Ovary (tissue), 9 donors: ENCODE data around the gene PPARD. TPM values are rescaled to one million over a fixed set of nuclear protein-coding genes. Genes with fewer than 3 reads are reported as not detected.

Source experiments
- DNase-seq, 5 donors: peaks; one replicate each; pipeline ENCODE4 v3.0.0-alpha.2; 2019 to 2020
- H3K27ac ChIP-seq, 2 donors: fragments of 200-600 bp; one replicate each; pipeline versions ENCODE4 v1.5.1 to v1.8.0; 2019 to 2022
- H3K27me3 ChIP-seq: fragments of 200-600 bp; one replicate; pipeline ENCODE4 v1.8.0; 2022
- H3K36me3 ChIP-seq: fragments of 200-600 bp; sonication (generic); one replicate; pipeline ENCODE4 v1.5.1; 2019
- H3K4me1 ChIP-seq: one replicate; pipeline ENCODE4 v1.8.1; 2013; ENCODE audit warnings: mild to moderate bottlenecking, moderate library complexity; ENCODE audit not compliant: insufficient read depth
- H3K4me3 ChIP-seq: fragments of 200-600 bp; sonication (generic); one replicate; pipeline ENCODE4 v1.5.1; 2017
- H3K9me3 ChIP-seq, 2 donors: fragments of 200-600 bp in 1 of 2; sonication (generic) in 1 of 2; one replicate each; pipeline versions ENCODE4 v1.5.1 to v1.8.1; 2013 to 2019; ENCODE audit warnings: mild to moderate bottlenecking in 1 of 2, moderate library complexity in 1 of 2
- EP300 ChIP-seq: sonication (generic); formaldehyde crosslinking; IDR thresholded peaks from one replicate; pipeline ENCODE4 v1.6.1; 2017; ENCODE audit warnings: antibody characterized with exemption
- POLR2A ChIP-seq: fragments of 450-650 bp; IDR thresholded peaks from one replicate; pipeline ENCODE4 v1.6.1; 2017; ENCODE audit warnings: antibody characterized with exemption, mild to moderate bottlenecking, moderate library complexity
- WGBS, 3 donors: extraction: QIAGEN DNeasy Blood & Tissue Kit in 1 of 3; methylation state at CpG; one replicate each; pipeline versions ENCODE4 v1.1.5 to v1.1.7; 2013 to 2017; 5-methylcytosine and 5-hydroxymethylcytosine counted together
- intact Hi-C, 4 donors: fragments of 100-400 bp; cut with DNase I; formaldehyde crosslinking; loops; one replicate each; pipeline versions ENCODE4 v1.11.0 to v1.15.1; 2022 to 2023
- polyA plus RNA-seq, 2 donors: library from polyadenylated mRNA; stranded (reverse); fragments of 200-250 nt in 1 of 2; fragments of 350-450 nt in 1 of 2; fragmentation: Illumina TruSeq in 1 of 2; extraction: RNeasy Lipid Tissue Mini Kit (QIAGEN cat#74804) in 1 of 2; gene quantifications; one replicate each; pipeline ENCODE4 v1.2.3, GENCODE V29; 2013 to 2014
- total RNA-seq, 7 donors: library from RNA; depleted of rRNA in 2 of 7; stranded (reverse); fragments of >200 nt in 2 of 7; fragmentation: NEBNext Ultra II Directional in 3 of 7; extraction: Animal tissue kit (Norgen Biotek cat#: 25700) in 3 of 7; gene quantifications; one replicate each; pipeline versions ENCODE4 v1.1.0 to v1.2.4, GENCODE V29; 2016 to 2023
- TF ChIP-seq, protein P1 (sequence below), 3 donors: fragments of 450-650 bp in 2 of 3; fragments of 200-600 bp in 1 of 3; IDR thresholded peaks; one replicate each; pipeline versions ENCODE4 v1.5.1 to v1.8.0; 2016 to 2022; ENCODE audit warnings: antibody characterized with exemption in 3 of 3, mild to moderate bottlenecking in 1 of 3
- donor health status: DM: no; HTN: no; CAD: no; lungs with moderate emphysema.
- donor health status: DM: no; HTN: no; CAD: no.
- donor health status: Bipolar disorder and iron deficiency.
- donor health status: DM: yes; HTN: yes; CAD: no.
- donor health status: DM: no; HTN: no; CAD: no.
- donor health status: DM: yes; HTN: yes; CAD: no.

Gene PPARD
- total and polyA plus RNA-seq, 9 donors = 7.9 to 55.9 (median 25.0) TPM

DNA sequence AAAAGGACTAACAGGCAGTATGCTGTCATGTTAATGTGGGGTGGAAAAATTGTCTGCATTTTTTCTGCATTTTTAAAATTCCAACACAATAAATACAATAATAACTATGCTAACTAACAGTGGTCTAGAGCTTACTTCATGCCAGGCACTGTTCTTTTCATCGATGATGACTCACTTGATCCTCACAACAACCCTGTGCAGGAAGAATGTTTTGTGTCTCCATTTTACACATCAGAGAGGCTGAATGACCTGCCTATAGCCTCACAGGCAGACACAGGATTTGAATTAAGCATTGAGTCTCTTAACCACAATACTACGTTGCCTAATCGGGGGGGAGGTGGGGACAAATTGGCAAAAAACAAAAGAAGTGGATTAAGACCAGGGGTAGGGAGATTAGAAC, 82.9 kb downstream of the PPARD start:
- 20 to 22% (median 22%) methylated on average over 3 of the region's 3 CpGs for WGBS, 3 donors
- intact Hi-C loops = no loop called here
- no peak overlapping the region for H3K27ac ChIP-seq

DNA sequence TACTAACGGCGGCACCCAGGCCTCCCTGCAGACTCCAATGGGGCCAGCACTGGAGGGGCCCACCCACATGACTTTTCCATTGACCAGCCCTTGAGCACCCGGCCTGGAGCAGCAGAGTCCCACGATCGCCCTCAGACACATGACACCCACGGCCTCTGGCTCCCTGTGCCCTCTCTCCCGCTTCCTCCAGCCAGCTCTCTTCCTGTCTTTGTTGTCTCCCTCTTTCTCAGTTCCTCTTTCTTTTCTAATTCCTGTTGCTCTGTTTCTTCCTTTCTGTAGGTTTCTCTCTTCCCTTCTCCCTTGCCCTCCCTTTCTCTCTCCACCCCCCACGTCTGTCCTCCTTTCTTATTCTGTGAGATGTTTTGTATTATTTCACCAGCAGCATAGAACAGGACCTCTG, 83.7 kb downstream of the PPARD start:
- Histone ChIP-seq H3K4me3 (no peak overlapping the region), H3K4me1 (no peaks in the 10 kb centered on the region), H3K36me3 (no peaks in the 10 kb centered on the region), H3K9me3 (no peaks in the 10 kb centered on the region), H3K27me3 (no peaks in the 10 kb centered on the region), H3K27ac (no peak overlapping the region)
- intact Hi-C loops = no loop called here
- no peak for DNase-seq
- WGBS, 3 donors = 80 to 86% (median 80%) methylated on average over 8 of the region's 8 CpGs
- TF ChIP-seq EP300 = no peak
- TF ChIP-seq, protein P1, sequence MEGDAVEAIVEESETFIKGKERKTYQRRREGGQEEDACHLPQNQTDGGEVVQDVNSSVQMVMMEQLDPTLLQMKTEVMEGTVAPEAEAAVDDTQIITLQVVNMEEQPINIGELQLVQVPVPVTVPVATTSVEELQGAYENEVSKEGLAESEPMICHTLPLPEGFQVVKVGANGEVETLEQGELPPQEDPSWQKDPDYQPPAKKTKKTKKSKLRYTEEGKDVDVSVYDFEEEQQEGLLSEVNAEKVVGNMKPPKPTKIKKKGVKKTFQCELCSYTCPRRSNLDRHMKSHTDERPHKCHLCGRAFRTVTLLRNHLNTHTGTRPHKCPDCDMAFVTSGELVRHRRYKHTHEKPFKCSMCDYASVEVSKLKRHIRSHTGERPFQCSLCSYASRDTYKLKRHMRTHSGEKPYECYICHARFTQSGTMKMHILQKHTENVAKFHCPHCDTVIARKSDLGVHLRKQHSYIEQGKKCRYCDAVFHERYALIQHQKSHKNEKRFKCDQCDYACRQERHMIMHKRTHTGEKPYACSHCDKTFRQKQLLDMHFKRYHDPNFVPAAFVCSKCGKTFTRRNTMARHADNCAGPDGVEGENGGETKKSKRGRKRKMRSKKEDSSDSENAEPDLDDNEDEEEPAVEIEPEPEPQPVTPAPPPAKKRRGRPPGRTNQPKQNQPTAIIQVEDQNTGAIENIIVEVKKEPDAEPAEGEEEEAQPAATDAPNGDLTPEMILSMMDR (IDR thresholded peaks at IDR 0.05) = no peak

More for the DNA sequence above, 82.9 kb downstream of the PPARD start:
- H3K4me1 ChIP-seq = no peaks in the 10 kb centered on the region
- no peaks in the 10 kb centered on the region for H3K27me3 ChIP-seq
- H3K4me3 ChIP-seq = no peak overlapping the region
- no peaks in the 10 kb centered on the region for H3K9me3 ChIP-seq
- no peaks in the 10 kb centered on the region for H3K36me3 ChIP-seq
- no peak for DNase-seq
- TF ChIP-seq POLR2A (no peak), EP300 (no peak)
- TF ChIP-seq, protein P1 (IDR thresholded peaks at IDR 0.05) = no peak

DNA sequence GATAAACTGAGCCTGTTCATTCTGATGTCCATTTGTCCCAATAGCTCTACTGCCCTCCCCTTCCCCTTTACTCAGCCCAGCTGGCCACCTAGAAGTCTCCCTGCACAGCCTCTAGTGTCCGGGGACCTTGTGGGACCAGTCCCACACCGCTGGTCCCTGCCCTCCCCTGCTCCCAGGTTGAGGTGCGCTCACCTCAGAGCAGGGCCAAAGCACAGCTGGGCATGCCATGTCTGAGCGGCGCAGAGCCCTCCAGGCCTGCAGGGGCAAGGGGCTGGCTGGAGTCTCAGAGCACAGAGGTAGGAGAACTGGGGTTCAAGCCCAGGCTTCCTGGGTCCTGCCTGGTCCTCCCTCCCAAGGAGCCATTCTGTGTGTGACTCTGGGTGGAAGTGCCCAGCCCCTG, 85.1 kb downstream of the PPARD start:
- intact Hi-C loops = no loop called here
- Histone ChIP-seq H3K4me3 (no peak overlapping the region), H3K9me3 (no peaks in the 10 kb centered on the region), H3K36me3 (no peaks in the 10 kb centered on the region), H3K27me3 (no peaks in the 10 kb centered on the region), H3K27ac (no peak overlapping the region), H3K4me1 (no peaks in the 10 kb centered on the region)
- 90 to 100% (median 94%) methylated on average over 3 to 5 of the region's 5 CpGs for WGBS, 3 donors
- TF ChIP-seq, protein P1 (IDR thresholded peaks at IDR 0.05) = no peak
- no peak for DNase-seq

DNA sequence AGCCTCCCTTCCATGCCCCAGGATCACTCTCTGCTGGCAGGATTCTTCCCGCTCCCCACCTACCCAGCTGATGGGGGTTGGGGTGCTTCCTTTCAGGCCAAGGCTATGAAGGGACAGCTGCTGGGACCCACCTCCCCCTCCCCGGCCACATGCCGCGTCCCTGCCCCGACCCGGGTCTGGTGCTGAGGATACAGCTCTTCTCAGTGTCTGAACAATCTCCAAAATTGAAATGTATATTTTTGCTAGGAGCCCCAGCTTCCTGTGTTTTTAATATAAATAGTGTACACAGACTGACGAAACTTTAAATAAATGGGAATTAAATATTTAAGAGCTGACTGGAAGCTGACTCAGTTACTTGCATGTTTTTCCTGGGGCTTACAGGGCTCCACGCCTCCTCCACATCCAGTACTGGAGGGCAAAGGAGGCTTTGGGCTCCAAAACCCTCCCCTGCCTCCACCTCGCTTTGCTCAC, 85.5 kb downstream of the PPARD start:
- Histone ChIP-seq H3K27me3 (no peaks in the 10 kb centered on the region), H3K9me3 (no peaks in the 10 kb centered on the region), H3K4me3 (no peak overlapping the region), H3K36me3 (no peaks in the 10 kb centered on the region), H3K4me1 (no peaks in the 10 kb centered on the region), H3K27ac (no peak overlapping the region)
- TF ChIP-seq, protein P1 (IDR thresholded peaks at IDR 0.05) = no peak
- TF ChIP-seq POLR2A (no peak), EP300 (no peak)
- intact Hi-C loops = no loop called here
- WGBS, 3 donors = 56 to 77% (median 74%) methylated on average over 8 to 9 of the region's 9 CpGs
- no peak for DNase-seq
